HG02798 (cell line): ENCODE measurements around the gene HAVCR2.
A peak's percentile ranks its signal among the peaks of the same experiment; 100 is the strongest.

Experiments used
- ATAC-seq: cut with Tn5 transposase; IDR thresholded peaks from one replicate; pipeline ENCODE4 v1.9.1; 2021; ENCODE audit warnings: mild to moderate bottlenecking; ENCODE audit not compliant: unreplicated experiment, poor library complexity

The HAVCR2 gene

GRCh38 chr5:157108976-157109375 is at the start of gene HAVCR2:
TSS of gene HAVCR2 (minus strand) at chr5:157109044. CDS start at chr5:157108983, 61 bp downstream.
- ATAC-seq, result peak; percentile 80

GRCh38 chr5:157157293-157157891 is 48.5 kb upstream of the HAVCR2 start:
- no peak for ATAC-seq

GRCh38 chr5:157155297-157155696 is 46.5 kb upstream of the HAVCR2 start:
- ATAC-seq, result no peak

GRCh38 chr5:157150995-157151394 is 42.2 kb upstream of the HAVCR2 start:
- ATAC-seq, result no peak

- ATAC-seq, result peak; percentile 67
These were observed 40.1 kb upstream of the HAVCR2 start for GRCh38 chr5:157148734-157149615.

- peak; percentile 39 for ATAC-seq
These were observed 34.5 kb upstream of the HAVCR2 start for GRCh38 chr5:157143127-157143971.

GRCh38 chr5:157142317-157143126 is 33.7 kb upstream of the HAVCR2 start, which contains the start of gene MED7:
TSS of gene MED7 (minus strand) at chr5:157142865. CDS start at chr5:157139431, 3,434 bp downstream.
- ATAC-seq, result peak; percentile 100

- no peak for ATAC-seq
These were observed 28.8 kb upstream of the HAVCR2 start for GRCh38 chr5:157137691-157138090.

- ATAC-seq, result no peak
These were observed 23.4 kb upstream of the HAVCR2 start for GRCh38 chr5:157132281-157132612.

GRCh38 chr5:157130925-157131324 is 22.1 kb upstream of the HAVCR2 start:
- no peak for ATAC-seq

- ATAC-seq, result no peak
These were observed 12.9 kb upstream of the HAVCR2 start for GRCh38 chr5:157121709-157122108.

- no peak for ATAC-seq
These were observed 11.3 kb upstream of the HAVCR2 start for GRCh38 chr5:157120102-157120501.

- peak; percentile 80 for ATAC-seq
These were observed 7.7 kb upstream of the HAVCR2 start for GRCh38 chr5:157116483-157116954.

- no peak for ATAC-seq
These were observed 6.7 kb upstream of the HAVCR2 start for GRCh38 chr5:157115502-157115901.

- no peak for ATAC-seq
These were observed 6.2 kb upstream of the HAVCR2 start for GRCh38 chr5:157115012-157115411.

- no peak for ATAC-seq
These were observed 4.2 kb upstream of the HAVCR2 start for GRCh38 chr5:157113002-157113401.

- ATAC-seq, result peak; percentile 78
These were observed 900 bp upstream of the HAVCR2 start for GRCh38 chr5:157109744-157110143.

- ATAC-seq, result no peak
These were observed 1.3 kb downstream of the HAVCR2 start for GRCh38 chr5:157107508-157107907.

- no peak for ATAC-seq
These were observed 2.0 kb downstream of the HAVCR2 start for GRCh38 chr5:157106630-157107461.
